ENCODE results near the gene CRACR2B.

Gene CRACR2B

GRCh38 chr11:827897-828192 is at the start of gene CRACR2B:
TSS of gene CRACR2B (plus strand) at chr11:827919. CDS start at chr11:828608, 689 bp downstream.
- H3K9me3 ChIP-seq (ENCODE audit: control insufficient read depth in 5 of 5, low read length in 5 of 5), result no peaks in the 10 kb centered on the region
- H3K27ac ChIP-seq (ENCODE audit: low read depth, low read length), result peak within 1 kb of the TSS; percentile 67
- H3K9ac ChIP-seq (ENCODE audit: low read length in 5 of 5), result peak within 1 kb of the TSS in 4 of 5 donors; percentile 7 to 74 (median 49)
- H3K36me3 ChIP-seq (ENCODE audit: control insufficient read depth in 5 of 5, insufficient read depth in 5 of 5, low read length in 5 of 5), result peaks cover 0 to 27% (median 22%) of the 10 kb centered on the region in 5 donors
- peak within 1 kb of the TSS in 3 of 5 donors; percentile 62 to 75 (median 66) for H3K4me3 ChIP-seq (ENCODE audit: low read depth in 1 of 5, low read length in 5 of 5)
- no peaks in the 10 kb centered on the region for H3K27me3 ChIP-seq (ENCODE audit: control insufficient read depth in 5 of 5, insufficient read depth in 4 of 5, low read length in 5 of 5)
- H3K4me1 ChIP-seq (ENCODE audit: control insufficient read depth in 5 of 5, insufficient read depth in 5 of 5, low read length in 5 of 5), result peaks cover 3 to 94% (median 80%) of the 10 kb centered on the region in 5 donors

- Histone ChIP-seq H3K9me3 (ENCODE audit: control insufficient read depth in 5 of 5, low read length in 5 of 5) (no peaks in the 10 kb centered on the region), H3K4me1 (ENCODE audit: control insufficient read depth in 5 of 5, insufficient read depth in 5 of 5, low read length in 5 of 5) (peaks cover 6 to 59% (median 38%) of the 10 kb centered on the region in 5 donors), H3K9ac (ENCODE audit: low read length in 5 of 5) (no peak overlapping the region), H3K27ac (ENCODE audit: low read depth, low read length) (no peak overlapping the region), H3K27me3 (ENCODE audit: control insufficient read depth in 5 of 5, insufficient read depth in 4 of 5, low read length in 5 of 5) (no peaks in the 10 kb centered on the region), H3K36me3 (ENCODE audit: control insufficient read depth in 5 of 5, insufficient read depth in 5 of 5, low read length in 5 of 5) (peaks cover 0 to 22% (median 7%) of the 10 kb centered on the region in 5 donors), H3K4me3 (ENCODE audit: low read depth in 1 of 5, low read length in 5 of 5) (no peak overlapping the region)
Observed at GRCh38 chr11:778976-779954, 48.5 kb upstream of the CRACR2B start.

GRCh38 chr11:779955-780532 is 47.7 kb upstream of the CRACR2B start:
- peaks cover 6 to 53% (median 34%) of the 10 kb centered on the region in 5 donors for H3K4me1 ChIP-seq (ENCODE audit: control insufficient read depth in 5 of 5, insufficient read depth in 5 of 5, low read length in 5 of 5)

GRCh38 chr11:782264-783174 is 45.2 kb upstream of the CRACR2B start:
- no peak overlapping the region for H3K27ac ChIP-seq (ENCODE audit: low read depth, low read length)
- no peak overlapping the region for H3K4me3 ChIP-seq (ENCODE audit: low read depth in 1 of 5, low read length in 5 of 5)
- H3K27me3 ChIP-seq (ENCODE audit: control insufficient read depth in 5 of 5, insufficient read depth in 4 of 5, low read length in 5 of 5), result peaks cover 0 to 3% (median 0%) of the 10 kb centered on the region in 5 donors
- no peaks in the 10 kb centered on the region for H3K9me3 ChIP-seq (ENCODE audit: control insufficient read depth in 5 of 5, low read length in 5 of 5)
- H3K4me1 ChIP-seq (ENCODE audit: control insufficient read depth in 5 of 5, insufficient read depth in 5 of 5, low read length in 5 of 5), result peaks cover 4 to 35% (median 15%) of the 10 kb centered on the region in 5 donors
- H3K9ac ChIP-seq (ENCODE audit: low read length in 5 of 5), result no peak overlapping the region
- peaks cover 0 to 31% (median 6%) of the 10 kb centered on the region in 5 donors for H3K36me3 ChIP-seq (ENCODE audit: control insufficient read depth in 5 of 5, insufficient read depth in 5 of 5, low read length in 5 of 5)

More at GRCh38 chr11:779955-780532, 47.7 kb upstream of the CRACR2B start:
- H3K27me3 ChIP-seq (ENCODE audit: control insufficient read depth in 5 of 5, insufficient read depth in 4 of 5, low read length in 5 of 5), result no peaks in the 10 kb centered on the region
- no peak overlapping the region for H3K9ac ChIP-seq (ENCODE audit: low read length in 5 of 5)
- H3K36me3 ChIP-seq (ENCODE audit: control insufficient read depth in 5 of 5, insufficient read depth in 5 of 5, low read length in 5 of 5), result peaks cover 0 to 25% (median 6%) of the 10 kb centered on the region in 5 donors
- no peak overlapping the region for H3K27ac ChIP-seq (ENCODE audit: low read depth, low read length)
- no peaks in the 10 kb centered on the region for H3K9me3 ChIP-seq (ENCODE audit: control insufficient read depth in 5 of 5, low read length in 5 of 5)
- H3K4me3 ChIP-seq (ENCODE audit: low read depth in 1 of 5, low read length in 5 of 5), result no peak overlapping the region

- H3K9me3 ChIP-seq (ENCODE audit: control insufficient read depth in 5 of 5, low read length in 5 of 5), result no peaks in the 10 kb centered on the region
- H3K4me1 ChIP-seq (ENCODE audit: control insufficient read depth in 5 of 5, insufficient read depth in 5 of 5, low read length in 5 of 5), result peaks cover 2 to 25% (median 5%) of the 10 kb centered on the region in 5 donors
- peak overlapping the region in 1 of 5 donors; percentile 41 for H3K9ac ChIP-seq (ENCODE audit: low read length in 5 of 5)
- H3K36me3 ChIP-seq (ENCODE audit: control insufficient read depth in 5 of 5, insufficient read depth in 5 of 5, low read length in 5 of 5), result peaks cover 0 to 31% (median 6%) of the 10 kb centered on the region in 5 donors
- H3K27me3 ChIP-seq (ENCODE audit: control insufficient read depth in 5 of 5, insufficient read depth in 4 of 5, low read length in 5 of 5), result peaks cover 0 to 11% (median 3%) of the 10 kb centered on the region in 5 donors
- H3K4me3 ChIP-seq (ENCODE audit: low read depth in 1 of 5, low read length in 5 of 5), result peak overlapping the region in 1 of 5 donors; percentile 42
- H3K27ac ChIP-seq (ENCODE audit: low read depth, low read length), result no peak overlapping the region
Observed at GRCh38 chr11:783581-784015, 44.1 kb upstream of the CRACR2B start.

GRCh38 chr11:786235-787083 is 41.3 kb upstream of the CRACR2B start:
- Histone ChIP-seq H3K27ac (ENCODE audit: low read depth, low read length) (no peak overlapping the region), H3K9me3 (ENCODE audit: control insufficient read depth in 5 of 5, low read length in 5 of 5) (no peaks in the 10 kb centered on the region), H3K27me3 (ENCODE audit: control insufficient read depth in 5 of 5, insufficient read depth in 4 of 5, low read length in 5 of 5) (peaks cover 7 to 22% (median 12%) of the 10 kb centered on the region in 5 donors), H3K36me3 (ENCODE audit: control insufficient read depth in 5 of 5, insufficient read depth in 5 of 5, low read length in 5 of 5) (peaks cover 0 to 22% (median 0%) of the 10 kb centered on the region in 5 donors), H3K4me1 (ENCODE audit: control insufficient read depth in 5 of 5, insufficient read depth in 5 of 5, low read length in 5 of 5) (peaks cover 2 to 18% (median 3%) of the 10 kb centered on the region in 5 donors), H3K9ac (ENCODE audit: low read length in 5 of 5) (no peak overlapping the region), H3K4me3 (ENCODE audit: low read depth in 1 of 5, low read length in 5 of 5) (no peak overlapping the region)

GRCh38 chr11:787084-787675 is 40.5 kb upstream of the CRACR2B start:
- H3K27ac ChIP-seq (ENCODE audit: low read depth, low read length), result no peak overlapping the region
- peaks cover 0 to 26% (median 5%) of the 10 kb centered on the region in 5 donors for H3K36me3 ChIP-seq (ENCODE audit: control insufficient read depth in 5 of 5, insufficient read depth in 5 of 5, low read length in 5 of 5)
- peaks cover 7 to 22% (median 12%) of the 10 kb centered on the region in 5 donors for H3K27me3 ChIP-seq (ENCODE audit: control insufficient read depth in 5 of 5, insufficient read depth in 4 of 5, low read length in 5 of 5)
- no peak overlapping the region for H3K4me3 ChIP-seq (ENCODE audit: low read depth in 1 of 5, low read length in 5 of 5)
- peaks cover 2 to 18% (median 3%) of the 10 kb centered on the region in 5 donors for H3K4me1 ChIP-seq (ENCODE audit: control insufficient read depth in 5 of 5, insufficient read depth in 5 of 5, low read length in 5 of 5)
- H3K9me3 ChIP-seq (ENCODE audit: control insufficient read depth in 5 of 5, low read length in 5 of 5), result no peaks in the 10 kb centered on the region
- no peak overlapping the region for H3K9ac ChIP-seq (ENCODE audit: low read length in 5 of 5)

- Histone ChIP-seq H3K9ac (ENCODE audit: low read length in 5 of 5) (no peak overlapping the region), H3K4me3 (ENCODE audit: low read depth in 1 of 5, low read length in 5 of 5) (no peak overlapping the region), H3K9me3 (ENCODE audit: control insufficient read depth in 5 of 5, low read length in 5 of 5) (no peaks in the 10 kb centered on the region), H3K4me1 (ENCODE audit: control insufficient read depth in 5 of 5, insufficient read depth in 5 of 5, low read length in 5 of 5) (peaks cover 2 to 12% (median 3%) of the 10 kb centered on the region in 5 donors), H3K27me3 (ENCODE audit: control insufficient read depth in 5 of 5, insufficient read depth in 4 of 5, low read length in 5 of 5) (peaks cover 7 to 22% (median 12%) of the 10 kb centered on the region in 5 donors), H3K36me3 (ENCODE audit: control insufficient read depth in 5 of 5, insufficient read depth in 5 of 5, low read length in 5 of 5) (peaks cover 0 to 29% (median 7%) of the 10 kb centered on the region in 5 donors), H3K27ac (ENCODE audit: low read depth, low read length) (no peak overlapping the region)
Observed at GRCh38 chr11:788009-788640, 39.6 kb upstream of the CRACR2B start.
